Parathyroid adenoma (tissue), 2 donors: ENCODE data around the gene PREX1.

ENCODE experiments used
- H2AFZ ChIP-seq: fragments of 300-600 bp; sonication (generic); one replicate; pipeline ENCODE4 v1.7.0; 2017; ENCODE audit warnings: antibody characterized with exemption, mild to moderate bottlenecking
- H3K27ac ChIP-seq: fragments of 300-600 bp; sonication (generic); one replicate; pipeline ENCODE4 v1.7.0; 2017
- H3K27me3 ChIP-seq: fragments of 300-600 bp; sonication (generic); one replicate; pipeline ENCODE4 v1.7.0; 2017; ENCODE audit warnings: low read length; ENCODE audit not compliant: control insufficient read depth, insufficient read depth
- H3K36me3 ChIP-seq: fragments of 300-600 bp; sonication (generic); one replicate; pipeline ENCODE4 v1.7.0; 2017; ENCODE audit warnings: low read length; ENCODE audit not compliant: control insufficient read depth, insufficient read depth
- H3K4me1 ChIP-seq: fragments of 300-600 bp; sonication (generic); one replicate; pipeline ENCODE4 v1.7.0; 2017; ENCODE audit warnings: control low read depth
- H3K4me2 ChIP-seq: fragments of 300-600 bp; sonication (generic); one replicate; pipeline ENCODE4 v1.7.0; 2017; ENCODE audit warnings: low read length
- H3K4me3 ChIP-seq: fragments of 300-600 bp; sonication (generic); one replicate; pipeline ENCODE4 v1.7.0; 2017; ENCODE audit warnings: low read depth, low read length
- H3K79me2 ChIP-seq: fragments of 300-600 bp; sonication (generic); one replicate; pipeline ENCODE4 v1.7.0; 2017; ENCODE audit warnings: control low read depth
- H3K9ac ChIP-seq: fragments of 300-600 bp; sonication (generic); one replicate; pipeline ENCODE4 v1.7.0; 2017; ENCODE audit warnings: mild to moderate bottlenecking
- H3K9me3 ChIP-seq: fragments of 300-600 bp; sonication (generic); one replicate; pipeline ENCODE4 v1.7.0; 2017; ENCODE audit warnings: low read length; ENCODE audit not compliant: control insufficient read depth
- TF ChIP-seq, protein P1 (sequence below): fragments of 300-600 bp; sonication (generic); IDR thresholded peaks from one replicate; pipeline ENCODE4 v1.7.0; 2017; ENCODE audit warnings: antibody characterized with exemption, mild to moderate bottlenecking
- donor health status: primary hyperparathyroidism.

The PREX1 gene

DNA sequence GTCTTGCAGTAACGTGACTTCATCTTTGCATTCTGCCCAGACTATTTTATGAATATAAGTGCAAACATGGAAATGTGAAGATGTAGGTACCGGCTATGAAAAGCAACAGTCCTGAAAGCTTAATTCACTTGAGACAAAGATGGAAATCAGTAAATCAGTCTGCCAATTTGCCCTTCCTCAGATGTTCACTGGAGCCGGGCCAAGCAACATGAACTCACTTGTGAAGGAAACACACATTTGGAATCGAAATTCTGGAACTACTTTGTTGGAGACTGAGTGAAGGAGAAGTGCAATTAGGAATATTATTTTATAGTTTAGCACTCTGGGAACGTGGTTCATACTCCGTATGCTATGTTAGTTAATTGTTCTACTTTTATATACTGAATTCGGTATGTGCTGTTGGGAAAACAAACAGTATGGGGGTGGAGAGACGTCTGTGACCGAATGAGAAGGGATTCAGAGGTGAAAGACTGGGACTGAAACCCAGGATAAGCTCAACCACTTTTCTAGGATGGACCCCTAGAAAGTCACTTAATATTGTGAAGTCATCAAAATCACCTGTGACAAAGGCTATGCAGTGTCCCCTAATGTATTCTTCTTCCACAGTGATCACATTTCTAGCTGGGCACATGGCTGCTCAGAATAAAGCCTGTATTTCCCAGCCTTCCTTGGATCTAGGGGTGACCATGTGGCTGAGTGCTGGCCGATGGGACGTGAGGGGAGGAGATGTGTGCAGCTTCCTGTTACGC, 95.5 kb downstream of the PREX1 start:
- Histone ChIP-seq H3K4me2 (no peak overlapping the region), H3K9ac (no peak overlapping the region), H3K27me3 (no peaks in the 10 kb centered on the region), H3K4me1 (no peaks in the 10 kb centered on the region), H3K27ac (no peak overlapping the region), H2AFZ (no peak overlapping the region), H3K4me3 (no peak overlapping the region), H3K79me2 (no peaks in the 10 kb centered on the region), H3K9me3 (no peaks in the 10 kb centered on the region), H3K36me3 (no peaks in the 10 kb centered on the region)
- TF ChIP-seq, protein P1, sequence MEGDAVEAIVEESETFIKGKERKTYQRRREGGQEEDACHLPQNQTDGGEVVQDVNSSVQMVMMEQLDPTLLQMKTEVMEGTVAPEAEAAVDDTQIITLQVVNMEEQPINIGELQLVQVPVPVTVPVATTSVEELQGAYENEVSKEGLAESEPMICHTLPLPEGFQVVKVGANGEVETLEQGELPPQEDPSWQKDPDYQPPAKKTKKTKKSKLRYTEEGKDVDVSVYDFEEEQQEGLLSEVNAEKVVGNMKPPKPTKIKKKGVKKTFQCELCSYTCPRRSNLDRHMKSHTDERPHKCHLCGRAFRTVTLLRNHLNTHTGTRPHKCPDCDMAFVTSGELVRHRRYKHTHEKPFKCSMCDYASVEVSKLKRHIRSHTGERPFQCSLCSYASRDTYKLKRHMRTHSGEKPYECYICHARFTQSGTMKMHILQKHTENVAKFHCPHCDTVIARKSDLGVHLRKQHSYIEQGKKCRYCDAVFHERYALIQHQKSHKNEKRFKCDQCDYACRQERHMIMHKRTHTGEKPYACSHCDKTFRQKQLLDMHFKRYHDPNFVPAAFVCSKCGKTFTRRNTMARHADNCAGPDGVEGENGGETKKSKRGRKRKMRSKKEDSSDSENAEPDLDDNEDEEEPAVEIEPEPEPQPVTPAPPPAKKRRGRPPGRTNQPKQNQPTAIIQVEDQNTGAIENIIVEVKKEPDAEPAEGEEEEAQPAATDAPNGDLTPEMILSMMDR = no peak

GRCh38 chr20:48731536-48731935, 96.3 kb downstream of the PREX1 start:
- TF ChIP-seq, protein P1 = no peak
- Histone ChIP-seq H3K9me3 (no peaks in the 10 kb centered on the region), H3K27me3 (no peaks in the 10 kb centered on the region), H3K4me3 (no peak overlapping the region), H3K4me2 (no peak overlapping the region), H3K36me3 (no peaks in the 10 kb centered on the region), H3K27ac (no peak overlapping the region), H2AFZ (no peak overlapping the region), H3K79me2 (no peaks in the 10 kb centered on the region), H3K9ac (no peak overlapping the region), H3K4me1 (no peaks in the 10 kb centered on the region)

DNA sequence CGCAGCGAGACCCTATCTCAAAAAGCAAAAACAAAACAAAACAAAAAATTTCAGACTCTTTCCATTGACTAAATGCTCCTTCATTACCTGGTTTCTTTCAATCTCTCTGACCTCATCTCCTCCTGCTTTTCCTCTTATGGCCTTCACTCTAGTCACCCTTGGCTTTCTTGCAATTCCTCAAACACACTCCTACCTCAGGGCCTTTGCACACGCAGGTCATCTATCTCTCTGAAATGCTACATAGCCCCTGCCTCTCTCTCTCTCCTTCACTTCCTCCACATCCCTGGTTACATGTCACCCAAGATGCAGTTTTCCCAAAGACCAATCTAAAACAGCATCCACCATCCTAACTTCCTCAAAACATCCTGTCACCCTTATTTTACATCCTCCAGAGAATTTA, 96.8 kb downstream of the PREX1 start:
- H3K79me2 ChIP-seq = no peaks in the 10 kb centered on the region
- no peak overlapping the region for H3K4me3 ChIP-seq
- no peaks in the 10 kb centered on the region for H3K9me3 ChIP-seq
- no peak overlapping the region for H3K27ac ChIP-seq
- H3K27me3 ChIP-seq = no peaks in the 10 kb centered on the region
- H2AFZ ChIP-seq = no peak overlapping the region
- H3K36me3 ChIP-seq = no peaks in the 10 kb centered on the region
- no peak overlapping the region for H3K4me2 ChIP-seq
- TF ChIP-seq, protein P1 = no peak
- no peaks in the 10 kb centered on the region for H3K4me1 ChIP-seq
- no peak overlapping the region for H3K9ac ChIP-seq

DNA sequence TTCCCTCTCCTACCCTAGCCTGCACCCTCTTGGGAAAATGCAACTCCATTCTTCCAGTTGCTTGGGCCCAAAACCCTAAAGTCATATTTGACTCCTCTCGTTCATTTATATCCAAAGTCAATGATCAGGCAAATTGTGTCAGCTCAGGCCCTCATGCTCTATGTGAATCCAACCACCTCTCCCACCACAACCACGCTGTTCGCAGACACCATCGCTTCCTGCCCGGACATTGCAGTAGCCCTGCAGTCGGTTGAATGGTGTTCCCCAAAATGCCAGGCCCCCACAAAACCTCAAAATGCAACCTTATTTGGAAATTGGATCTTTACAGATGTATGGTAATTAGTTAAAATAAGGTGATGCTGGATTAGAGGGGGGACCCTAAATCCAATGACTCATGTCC, 98.3 kb downstream of the PREX1 start:
- no peaks in the 10 kb centered on the region for H3K9me3 ChIP-seq
- H3K27ac ChIP-seq = no peak overlapping the region
- H2AFZ ChIP-seq = no peak overlapping the region
- H3K27me3 ChIP-seq = no peaks in the 10 kb centered on the region
- H3K4me3 ChIP-seq = no peak overlapping the region
- no peaks in the 10 kb centered on the region for H3K4me1 ChIP-seq
- no peak overlapping the region for H3K9ac ChIP-seq
- no peaks in the 10 kb centered on the region for H3K79me2 ChIP-seq
- H3K4me2 ChIP-seq = no peak overlapping the region
- TF ChIP-seq, protein P1 = no peak
- H3K36me3 ChIP-seq = no peaks in the 10 kb centered on the region
